ENCODE data around the gene CDH22.

GRCh38 chr20:46300281-46300680 is 8.0 kb downstream of the CDH22 start:
- TF ChIP-seq, protein P1, sequence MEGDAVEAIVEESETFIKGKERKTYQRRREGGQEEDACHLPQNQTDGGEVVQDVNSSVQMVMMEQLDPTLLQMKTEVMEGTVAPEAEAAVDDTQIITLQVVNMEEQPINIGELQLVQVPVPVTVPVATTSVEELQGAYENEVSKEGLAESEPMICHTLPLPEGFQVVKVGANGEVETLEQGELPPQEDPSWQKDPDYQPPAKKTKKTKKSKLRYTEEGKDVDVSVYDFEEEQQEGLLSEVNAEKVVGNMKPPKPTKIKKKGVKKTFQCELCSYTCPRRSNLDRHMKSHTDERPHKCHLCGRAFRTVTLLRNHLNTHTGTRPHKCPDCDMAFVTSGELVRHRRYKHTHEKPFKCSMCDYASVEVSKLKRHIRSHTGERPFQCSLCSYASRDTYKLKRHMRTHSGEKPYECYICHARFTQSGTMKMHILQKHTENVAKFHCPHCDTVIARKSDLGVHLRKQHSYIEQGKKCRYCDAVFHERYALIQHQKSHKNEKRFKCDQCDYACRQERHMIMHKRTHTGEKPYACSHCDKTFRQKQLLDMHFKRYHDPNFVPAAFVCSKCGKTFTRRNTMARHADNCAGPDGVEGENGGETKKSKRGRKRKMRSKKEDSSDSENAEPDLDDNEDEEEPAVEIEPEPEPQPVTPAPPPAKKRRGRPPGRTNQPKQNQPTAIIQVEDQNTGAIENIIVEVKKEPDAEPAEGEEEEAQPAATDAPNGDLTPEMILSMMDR (conservative IDR thresholded peaks at IDR 0.05): no peak
- no peak for TF ChIP-seq ZFX (IDR thresholded peaks at IDR 0.05)

Measured in C4-2B (cell line).